Activated CD4-positive, alpha-beta T cell treated with anti-CD3 and anti-CD28 coated beads, Interleukin-10, Interleukin-2, amounts not matched to agents 100 ng/mL and 50 ng/mL, durations not matched to agents 16 hours and 8 hours (primary cell): Measurements from ENCODE around the gene NFATC1.

Source experiments
- DNase-seq: peaks from one replicate; pipeline ENCODE4 v3.0.0-alpha.2; 2020

NFATC1 gene

DNA sequence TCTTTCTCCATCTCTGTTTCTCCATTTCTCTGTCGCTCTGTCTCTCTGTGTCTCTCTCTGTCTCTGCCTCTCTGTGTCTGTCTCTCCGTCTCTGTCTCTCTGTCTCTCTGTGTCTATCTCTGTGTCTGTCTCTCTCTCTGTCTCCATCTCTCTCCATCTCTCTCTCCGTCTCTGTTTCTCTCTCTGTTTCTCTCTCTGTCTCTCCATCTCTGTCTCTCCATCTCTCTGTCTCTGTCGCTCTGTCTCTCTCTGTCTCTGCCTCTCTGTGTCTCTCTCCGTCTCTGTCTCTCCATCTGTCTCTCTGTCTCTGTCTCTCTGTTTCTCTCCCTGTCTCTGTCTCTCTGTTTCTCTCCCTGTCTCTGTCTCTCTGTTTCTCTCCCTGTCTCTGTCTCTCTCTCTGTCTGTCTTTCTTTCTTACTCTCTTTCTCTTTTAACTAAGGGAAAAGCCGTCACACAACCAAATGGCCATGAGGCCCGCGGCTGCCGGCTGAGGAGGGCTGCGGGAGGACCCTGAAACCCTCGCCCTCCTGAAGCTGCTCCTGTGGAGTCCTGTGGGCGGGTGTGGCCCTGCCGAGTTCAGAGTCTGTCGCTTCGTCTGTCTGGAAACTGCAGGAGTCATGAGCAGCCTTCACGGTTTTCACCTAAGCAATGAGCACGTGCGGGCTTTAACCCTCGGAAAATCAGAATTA, 29.3 kb downstream of the NFATC1 start:
- DNase-seq = no peak

DNA sequence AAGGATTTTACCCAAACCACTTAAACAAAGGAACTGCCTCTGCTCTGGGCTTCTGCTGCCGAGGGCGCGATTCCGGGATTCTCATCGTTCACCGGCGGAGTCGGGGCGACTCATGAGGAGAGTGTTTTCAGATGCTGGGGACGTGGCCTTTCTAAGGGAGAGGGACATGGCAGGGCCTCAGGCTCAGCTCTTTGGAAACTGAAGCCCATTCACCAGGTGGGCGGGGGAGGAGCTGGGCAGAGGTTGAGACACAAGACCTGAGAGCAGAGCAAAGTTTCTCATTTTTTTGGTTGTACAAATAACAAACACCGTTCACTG, 29.8 kb downstream of the NFATC1 start:
- no peak for DNase-seq

DNA sequence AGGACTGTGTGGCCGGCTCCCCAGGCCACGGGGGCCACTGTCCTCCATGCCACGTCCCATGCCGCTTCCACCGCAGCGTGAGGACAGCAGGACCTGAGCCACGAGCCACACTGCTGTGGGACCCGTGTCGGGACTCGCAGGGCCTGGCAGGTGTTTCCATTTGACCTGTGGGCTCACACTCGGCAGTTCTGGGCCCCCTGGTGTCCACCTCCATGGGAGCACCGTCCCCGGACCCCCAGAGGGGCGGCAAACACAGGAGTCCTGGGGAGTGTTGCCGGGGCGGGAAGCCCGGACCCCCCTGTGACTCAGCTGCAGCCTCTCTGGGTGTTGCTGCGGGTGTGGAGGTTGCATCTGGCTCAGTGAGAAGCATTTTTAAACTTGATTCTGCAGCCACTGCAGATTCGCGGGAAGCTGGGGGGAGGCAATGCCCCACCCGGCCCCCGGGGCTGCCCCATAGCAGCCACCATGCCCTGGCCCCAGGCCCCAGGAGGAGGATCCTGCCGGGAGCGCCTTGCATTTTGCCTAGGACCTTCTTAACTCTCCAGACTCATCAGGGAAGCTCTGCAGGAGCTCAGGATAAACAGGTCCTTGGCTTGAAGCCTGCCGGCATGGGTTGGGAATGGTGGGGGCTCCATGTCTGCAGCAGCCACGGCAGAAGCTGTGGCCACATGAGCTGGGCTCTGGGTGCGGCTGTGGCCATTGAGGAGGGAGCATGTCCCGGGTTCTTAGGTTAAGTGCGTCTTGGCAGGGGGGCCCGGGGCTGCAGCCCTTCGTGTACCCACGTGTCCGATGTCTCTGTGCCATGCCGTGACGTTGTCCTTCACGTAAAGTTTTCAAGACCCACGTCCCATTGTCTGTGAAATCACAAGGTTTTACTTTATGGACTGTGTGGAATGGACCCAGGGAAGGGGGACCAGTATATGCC, 30.9 kb downstream of the NFATC1 start:
- no peak for DNase-seq

DNA sequence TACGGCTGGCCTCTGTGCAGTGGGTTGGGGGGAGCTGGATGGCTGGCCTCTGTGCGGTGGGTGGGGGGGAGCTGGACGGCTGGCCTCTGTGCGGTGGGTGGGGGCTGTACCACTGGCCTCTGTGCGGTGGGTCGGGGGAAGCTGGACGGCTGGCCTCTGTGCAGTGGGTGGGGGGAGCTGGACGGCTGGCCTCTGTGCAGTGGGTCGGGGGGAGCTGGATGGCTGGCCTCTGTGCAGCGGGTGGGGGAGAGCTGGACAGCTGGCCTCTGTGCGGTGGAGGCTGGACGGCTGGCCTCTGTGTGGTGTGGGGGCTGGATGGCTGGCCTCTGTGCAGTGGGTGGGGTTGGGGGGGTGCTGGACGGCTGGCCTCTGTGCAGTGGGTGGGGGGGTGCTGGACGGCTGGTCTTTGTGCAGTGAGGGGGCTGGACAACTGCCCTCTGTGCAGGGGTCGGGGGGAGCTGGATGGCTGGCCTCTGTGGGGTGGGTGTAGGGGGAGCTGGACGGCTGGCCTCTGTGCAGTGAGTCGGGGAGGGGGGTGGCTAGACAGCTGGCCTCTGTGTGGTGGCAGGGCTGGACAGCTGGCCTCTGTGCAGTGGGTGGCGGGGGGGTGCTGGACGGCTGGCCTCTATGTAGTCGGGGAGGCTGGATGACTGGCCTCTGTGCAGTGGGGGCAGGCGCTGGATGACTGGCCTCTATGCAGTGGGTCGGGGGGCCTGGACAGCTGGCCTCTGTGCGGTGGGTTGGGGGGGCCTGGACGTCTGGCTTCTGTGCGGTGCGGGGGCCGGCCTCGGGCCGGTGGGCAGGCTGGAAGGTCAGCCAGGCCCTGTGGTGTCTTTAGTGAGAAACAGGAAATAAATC, 31.9 kb downstream of the NFATC1 start:
- DNase-seq = no peak

DNA sequence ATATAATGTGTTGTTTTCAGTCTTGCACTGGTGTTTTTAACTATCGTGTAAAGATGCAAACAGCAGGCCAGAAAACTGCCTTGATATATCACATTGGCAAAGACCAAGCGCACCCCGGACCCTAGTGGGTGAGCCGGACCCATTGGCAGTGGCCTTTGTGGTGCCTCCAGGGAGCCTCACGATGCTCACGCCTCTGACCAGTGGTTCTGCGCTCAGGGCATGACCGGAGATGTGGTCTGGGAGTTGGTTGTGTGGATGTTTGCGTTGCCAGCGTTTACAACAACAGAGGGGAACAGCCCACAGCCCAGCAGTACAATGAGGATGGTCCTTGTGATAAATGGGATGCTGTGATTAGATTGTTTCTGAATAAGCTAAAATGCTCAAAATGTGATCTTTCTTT, 32.6 kb downstream of the NFATC1 start:
- no peak for DNase-seq

DNA sequence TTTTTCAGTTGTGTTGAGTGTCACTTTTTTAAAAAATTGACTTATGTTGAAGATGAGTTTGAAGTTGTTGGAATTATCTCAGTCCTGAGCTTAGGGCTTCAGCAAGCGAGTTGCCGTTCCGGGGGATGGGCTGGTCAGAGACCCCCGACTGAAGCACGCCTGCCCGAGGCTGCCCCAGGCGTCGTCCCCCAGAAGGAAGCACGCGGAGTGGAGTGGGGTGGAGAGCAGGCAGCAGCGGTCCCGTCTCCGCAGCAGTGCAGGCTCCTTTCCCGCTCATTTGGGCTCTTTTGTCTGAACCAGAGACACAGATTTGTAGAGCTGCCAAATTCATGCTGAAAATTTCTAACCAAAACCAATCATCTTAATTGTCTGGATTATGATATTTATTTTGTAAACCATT, 33.7 kb downstream of the NFATC1 start:
- no peak for DNase-seq

DNA sequence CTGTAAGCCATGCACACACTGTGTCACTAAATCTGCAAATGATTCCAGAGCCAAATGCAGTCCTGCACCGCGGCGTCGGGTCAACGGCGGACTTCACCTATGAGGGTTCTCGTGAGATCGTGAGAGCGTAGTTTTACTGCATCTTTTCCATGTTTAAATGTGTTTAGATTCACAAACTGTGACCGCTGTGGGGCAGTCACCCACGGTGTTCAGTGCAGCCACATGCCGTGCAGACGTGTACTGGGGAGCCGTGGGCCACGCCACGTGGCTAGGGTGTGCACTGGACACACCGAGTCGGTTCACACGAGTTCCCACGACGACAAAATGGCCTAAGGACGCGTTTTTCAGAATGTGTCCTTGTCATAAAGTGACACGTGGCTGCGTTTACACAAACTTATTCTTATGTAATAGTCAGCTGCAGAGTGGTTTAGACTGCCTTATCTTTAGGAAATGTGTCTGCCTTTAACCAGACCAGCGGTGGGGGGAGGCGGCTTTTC, 34.1 kb downstream of the NFATC1 start:
- no peak for DNase-seq

DNA sequence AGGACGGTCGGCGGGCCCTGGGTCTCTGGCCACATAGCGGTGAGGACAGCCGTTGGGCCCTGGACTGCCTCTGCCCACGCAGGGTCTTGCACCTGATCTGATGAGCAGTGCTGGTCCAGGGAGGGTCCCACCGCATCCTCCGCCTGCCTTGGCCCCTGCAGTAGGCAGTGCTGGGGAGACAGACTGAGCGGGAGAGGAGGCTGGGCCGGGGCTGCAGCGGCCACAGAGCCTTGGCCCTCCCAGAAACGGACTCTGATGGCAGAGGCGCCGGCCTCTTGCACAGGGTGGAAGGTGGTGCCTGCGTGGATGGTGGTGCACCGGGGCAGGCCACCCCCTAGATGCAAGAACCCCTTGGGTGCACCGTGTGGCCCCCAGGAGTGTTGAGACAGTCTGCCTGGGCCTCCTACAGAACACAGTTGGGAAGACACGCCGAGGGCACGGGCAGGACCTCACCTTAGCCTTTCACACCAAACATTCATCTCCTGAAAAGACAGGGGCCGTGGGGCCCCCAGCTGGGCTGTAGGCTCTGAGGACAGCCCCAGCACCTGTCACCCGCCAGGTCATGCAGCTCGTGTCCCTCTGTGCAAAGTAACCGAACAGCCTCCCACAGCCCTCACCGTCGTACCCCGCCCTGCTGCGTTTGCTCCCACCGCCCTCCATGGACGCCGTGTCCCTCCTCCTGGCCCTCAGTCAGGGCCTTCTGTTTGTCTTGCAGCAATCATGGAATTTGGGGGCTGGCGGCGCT, 36.8 kb downstream of the NFATC1 start:
- DNase-seq = no peak

DNA sequence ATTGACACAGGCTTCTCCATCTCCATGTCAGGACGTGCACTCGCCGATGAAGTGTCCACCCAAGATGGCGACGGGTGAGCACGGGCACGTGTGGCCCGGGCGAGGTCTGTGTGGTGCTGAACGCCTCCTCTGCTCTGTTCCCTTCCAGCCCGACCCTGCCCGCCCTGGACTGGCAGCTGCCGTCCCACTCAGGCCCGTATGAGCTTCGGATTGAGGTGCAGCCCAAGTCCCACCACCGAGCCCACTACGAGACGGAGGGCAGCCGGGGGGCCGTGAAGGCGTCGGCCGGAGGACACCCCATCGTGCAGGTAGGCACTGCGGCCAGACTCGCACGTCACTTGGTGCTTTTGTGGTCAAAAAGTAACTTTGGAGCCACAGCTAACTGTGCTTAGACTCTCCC, 37.7 kb downstream of the NFATC1 start:
- no peak for DNase-seq

DNA sequence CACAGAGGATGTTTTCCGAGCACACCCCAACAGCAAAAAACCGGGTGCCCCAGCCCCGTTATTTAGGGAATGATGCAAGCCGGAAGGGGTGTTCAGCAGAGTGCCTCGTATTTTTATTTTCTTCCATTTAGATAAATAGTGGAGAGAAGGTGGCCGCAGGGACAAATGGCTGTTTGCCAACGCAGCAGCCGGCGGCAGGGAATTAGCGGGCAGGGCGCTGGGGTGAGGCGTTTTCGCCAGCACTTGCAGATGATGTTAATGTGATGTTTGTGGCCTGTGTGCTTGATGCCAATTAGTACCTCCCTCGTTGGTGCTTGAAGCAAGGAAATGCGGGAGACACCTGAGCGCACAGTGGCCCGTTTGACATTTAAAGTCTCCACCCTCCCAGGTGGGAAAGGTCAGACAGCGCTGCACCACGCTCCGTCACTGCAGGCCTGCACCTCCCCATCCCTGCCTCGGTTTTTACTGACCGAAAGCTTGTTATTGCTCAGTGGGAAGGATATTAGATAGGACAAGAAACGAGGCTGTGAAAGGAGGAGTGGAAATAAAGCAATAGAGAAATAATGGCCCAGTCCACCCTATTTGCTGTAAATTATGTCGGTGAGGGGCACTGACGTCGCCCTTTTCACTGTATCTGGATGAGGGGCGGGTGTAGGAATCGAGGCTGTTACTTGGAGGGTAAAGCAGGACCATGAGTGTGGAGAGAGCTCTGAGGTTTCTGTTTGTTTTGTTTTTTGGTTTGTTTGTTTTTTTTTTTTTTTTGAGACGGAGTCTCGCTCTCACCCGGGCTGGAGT, 39.1 kb downstream of the NFATC1 start:
- no peak for DNase-seq

DNA sequence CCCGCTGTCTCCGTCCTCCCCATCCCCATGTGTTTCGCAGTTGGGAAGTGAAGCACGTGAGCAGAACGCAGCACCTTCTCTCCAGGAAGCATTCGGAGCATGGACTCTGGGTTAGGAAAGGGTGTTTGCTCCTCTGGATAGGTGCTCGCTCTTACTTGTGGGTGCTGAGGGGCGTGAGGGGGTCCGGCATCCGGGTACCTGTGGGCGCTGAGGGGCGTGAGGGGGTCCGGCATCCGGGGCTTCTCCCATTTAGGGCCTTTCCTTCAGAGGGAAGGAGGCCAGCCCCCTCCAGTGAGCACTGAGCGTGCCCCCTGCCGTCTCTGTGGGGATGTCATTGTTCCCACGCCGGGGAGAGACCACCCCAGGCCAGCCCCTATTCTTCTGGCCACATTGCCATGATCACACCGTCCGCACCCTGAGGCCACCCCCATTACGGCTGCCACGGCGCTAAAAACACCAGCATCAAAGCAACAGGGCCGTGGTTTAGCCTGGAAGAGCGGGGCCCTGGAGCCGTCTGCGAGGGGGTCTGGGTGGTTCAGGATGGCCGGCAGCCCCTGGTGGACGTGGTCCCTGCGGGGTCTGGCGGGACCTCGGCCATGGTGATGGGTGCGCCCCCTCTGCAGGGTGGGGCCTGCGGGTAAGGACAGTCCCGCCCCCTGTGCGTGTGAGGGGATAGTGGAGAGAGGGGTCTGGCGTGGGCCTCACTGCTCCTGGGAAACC, 41.0 kb downstream of the NFATC1 start:
- DNase-seq = no peak

DNA sequence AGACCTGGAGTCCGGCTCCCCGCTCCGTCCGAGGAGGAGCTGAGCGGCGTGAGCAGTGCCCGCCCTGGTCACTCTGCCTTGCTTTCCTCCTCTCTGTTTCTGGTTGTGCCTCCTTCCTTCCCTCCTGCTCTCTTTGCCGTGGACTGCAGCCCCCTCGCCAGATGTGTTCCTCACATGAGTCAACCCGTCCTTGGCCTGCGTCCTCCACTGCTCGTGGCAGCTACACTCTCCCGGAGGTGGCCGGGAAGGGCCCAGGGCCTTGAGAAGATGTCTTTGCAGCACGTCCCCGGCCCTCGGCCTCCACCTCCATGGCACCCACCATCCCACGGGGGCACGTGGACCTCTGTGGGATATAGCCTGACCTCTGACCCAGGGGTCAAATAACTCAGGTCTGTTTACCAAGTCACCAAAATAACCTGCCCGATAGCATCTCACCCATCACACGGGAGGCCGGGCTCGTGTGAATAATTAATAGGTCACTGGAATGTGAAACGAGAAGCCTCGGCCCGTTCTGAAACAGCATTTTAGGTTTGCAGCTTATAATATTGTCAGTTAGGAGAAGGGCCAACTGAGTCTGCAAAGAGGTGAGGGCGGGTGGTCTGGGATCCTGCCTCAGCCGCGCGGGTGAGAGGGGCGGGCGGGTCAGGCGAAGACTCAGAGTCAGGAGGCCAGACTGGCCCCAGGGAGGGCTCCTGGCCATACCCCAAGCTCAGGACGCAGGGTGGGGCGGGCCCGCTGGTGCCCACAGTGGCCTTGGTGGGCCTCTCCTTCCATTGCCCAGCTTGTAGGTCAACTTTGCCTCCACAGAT, 42.6 kb downstream of the NFATC1 start:
- DNase-seq = no peak

DNA sequence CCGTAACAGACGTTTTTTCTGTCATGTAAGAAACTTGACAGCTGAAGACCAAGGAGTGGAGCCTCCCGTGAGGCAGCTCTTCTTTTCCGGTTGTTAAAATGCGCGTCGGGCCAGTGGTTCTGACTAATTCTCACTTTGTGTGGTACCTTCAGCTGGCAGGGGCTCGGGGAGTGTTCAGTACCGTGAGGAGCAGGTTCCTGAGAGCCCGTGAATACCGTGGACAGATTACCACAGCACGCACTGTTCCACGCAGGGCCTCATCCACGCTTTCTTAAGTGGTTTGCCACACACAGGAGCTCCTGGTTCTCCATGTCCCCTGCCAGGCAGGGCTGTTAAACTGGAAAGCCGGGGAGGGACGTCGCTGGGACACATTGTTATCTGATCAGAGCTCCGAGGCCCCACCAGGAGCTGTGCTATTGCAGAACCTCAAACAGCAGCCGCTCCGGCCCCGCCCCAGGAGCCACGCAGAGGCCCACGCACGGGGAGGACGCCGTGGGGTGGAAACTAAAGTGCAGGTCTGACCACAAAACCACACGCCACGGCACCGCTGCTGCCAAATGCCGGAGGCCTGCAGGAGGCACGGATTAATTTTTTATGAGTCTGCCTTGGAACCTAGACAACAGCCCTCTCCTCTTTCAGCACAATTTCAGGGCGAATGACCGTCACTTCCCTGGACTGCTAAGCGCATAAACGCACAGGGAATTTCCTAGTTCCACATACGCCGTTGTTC, 43.3 kb downstream of the NFATC1 start:
- no peak for DNase-seq

DNA sequence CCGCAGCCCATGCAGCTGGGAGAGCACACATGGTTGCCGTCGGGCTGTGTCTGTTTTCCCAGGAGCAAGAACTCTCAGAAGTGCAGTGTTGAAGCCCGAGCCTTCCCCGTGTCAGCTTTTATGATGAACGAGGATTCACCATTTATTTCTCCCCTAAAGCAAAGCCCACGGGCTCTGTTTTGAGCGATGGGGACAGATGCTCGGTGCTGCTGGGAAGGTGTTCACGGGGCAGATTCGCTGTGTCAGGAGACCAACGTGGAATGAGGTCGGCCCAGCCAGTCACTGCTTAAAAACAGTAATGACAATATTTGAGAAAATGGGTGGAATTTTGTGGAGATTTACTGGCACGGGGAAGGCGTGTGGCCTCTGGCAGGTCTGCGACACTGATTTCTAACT, 43.9 kb downstream of the NFATC1 start:
- no peak for DNase-seq

DNA sequence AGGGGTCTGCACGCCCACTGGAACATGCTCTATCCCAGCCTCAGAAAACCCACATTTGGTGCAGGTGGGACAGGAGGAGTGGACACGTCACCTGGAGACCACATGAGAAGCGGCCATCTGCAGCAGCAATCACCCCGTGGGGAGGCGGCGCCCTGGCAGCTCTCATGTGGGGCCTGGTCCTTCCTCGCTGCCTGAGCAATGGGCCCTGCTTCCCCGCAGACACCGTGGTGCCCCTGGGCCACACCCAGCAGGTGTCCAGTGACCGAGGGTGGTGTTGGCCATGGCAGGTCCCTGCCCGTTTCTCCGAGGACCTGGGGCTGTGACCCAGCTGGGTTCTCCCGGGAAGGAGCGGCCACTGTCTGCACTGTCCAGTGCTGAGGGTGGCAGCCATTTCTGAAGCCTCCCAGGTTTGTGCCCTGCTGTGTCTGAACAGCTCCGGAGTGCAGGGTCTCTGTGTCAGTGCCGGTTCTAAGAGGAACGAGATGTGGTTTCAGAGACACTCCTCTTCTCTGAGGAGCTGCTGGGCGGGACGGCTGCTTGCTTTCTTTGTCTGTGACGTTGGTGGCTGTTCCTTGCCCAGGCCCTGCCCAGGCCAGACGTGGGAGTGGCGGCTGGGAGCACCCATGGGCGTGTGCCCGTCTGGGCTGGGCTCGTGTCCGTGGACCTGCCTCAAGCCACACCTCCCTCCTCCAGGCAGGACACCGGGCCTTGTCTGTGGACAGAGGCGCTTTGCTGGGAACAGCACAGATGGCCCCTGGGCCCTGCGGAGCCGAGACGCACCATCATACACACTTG, 44.8 kb downstream of the NFATC1 start:
- no peak for DNase-seq

DNA sequence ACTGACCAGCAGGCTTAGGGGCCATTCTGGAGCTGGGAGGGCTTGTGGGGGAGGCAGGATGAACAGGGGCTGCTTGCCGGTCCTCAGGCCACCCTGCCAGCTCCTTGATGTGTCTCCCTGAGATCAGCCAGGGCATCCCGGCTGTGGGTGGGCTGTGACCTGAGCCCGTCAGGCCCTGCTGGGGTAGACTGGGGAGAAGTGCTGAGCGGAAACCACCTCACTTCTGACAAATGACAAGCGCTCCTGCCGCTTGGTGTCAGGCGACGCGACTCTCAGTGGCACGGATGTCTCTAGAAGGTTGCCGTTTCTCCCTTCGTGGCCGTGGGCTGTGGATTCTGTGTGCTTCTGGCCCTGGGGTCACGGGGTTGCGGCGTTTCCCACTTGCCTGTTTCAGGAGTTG, 45.7 kb downstream of the NFATC1 start:
- no peak for DNase-seq

DNA sequence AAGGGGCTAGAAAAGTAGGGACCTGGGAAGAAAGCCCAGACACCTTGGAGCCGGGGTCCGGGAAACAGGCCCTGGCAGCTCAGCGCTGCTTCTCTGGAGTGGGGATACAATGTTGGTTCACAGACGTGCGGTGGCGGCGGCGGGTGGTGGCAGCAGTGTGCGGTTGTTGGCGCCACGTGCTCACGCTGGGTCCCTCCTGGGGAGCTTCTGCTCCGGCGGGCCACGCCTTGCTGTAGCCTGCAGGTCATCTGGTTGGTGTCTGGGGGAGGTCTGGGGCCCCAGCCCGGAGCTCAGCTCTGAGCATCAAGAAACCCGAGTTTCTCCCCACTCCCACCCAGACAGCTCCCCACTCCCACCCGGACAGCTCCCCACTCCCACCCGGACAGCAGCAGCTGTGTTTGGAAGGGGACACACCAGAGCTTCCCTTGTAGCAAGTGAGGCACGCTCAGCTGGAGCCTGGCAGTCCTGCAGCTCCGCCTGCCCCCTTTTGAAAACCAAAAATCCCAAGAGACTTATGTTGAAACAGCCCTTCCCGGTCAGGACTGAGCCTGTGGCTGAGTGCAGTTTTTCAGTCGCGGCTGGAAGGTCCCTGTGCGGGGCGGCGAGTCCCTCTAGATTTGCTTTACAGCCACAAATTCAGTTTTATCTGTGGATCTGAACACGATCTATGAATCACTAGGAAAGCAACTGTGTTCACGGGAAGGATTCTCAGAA, 46.9 kb downstream of the NFATC1 start:
- no peak for DNase-seq

DNA sequence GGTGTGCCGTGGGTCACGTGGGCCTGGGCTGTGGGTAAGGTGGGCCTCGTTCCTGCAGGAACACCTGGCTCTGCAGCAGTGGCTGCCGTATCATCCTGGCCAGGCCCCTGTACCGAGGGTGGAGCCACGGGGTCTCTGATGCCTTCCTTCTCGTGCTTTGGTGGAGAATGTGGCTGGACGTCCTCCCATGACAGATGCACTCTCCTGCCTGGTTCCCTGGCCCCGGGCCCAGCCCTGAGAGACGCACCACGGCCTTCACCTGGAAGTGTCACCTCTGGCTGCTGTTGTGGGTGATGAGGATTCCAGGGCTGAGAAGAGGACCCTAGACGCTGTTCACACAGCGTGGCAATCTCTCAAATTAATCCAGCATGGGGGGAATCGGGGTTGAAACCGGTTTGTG, 49.5 kb downstream of the NFATC1 start:
- no peak for DNase-seq
